ENCODE data around the gene BASP1. TPM values are rescaled to one million over a fixed set of nuclear protein-coding genes. Genes with fewer than 3 reads are reported as not detected.

Gene BASP1
- total and polyA plus RNA-seq, 2 experiments from 2014 or later = 134 to 183 TPM

GRCh38 chr5:17289681-17290539 is 72.5 kb downstream of the BASP1 start:
- H3K27me3 ChIP-seq = no peaks in the 10 kb centered on the region
- H3K36me3 ChIP-seq (replicated peaks; ENCODE audit: insufficient read depth, low read depth) = no peaks in the 10 kb centered on the region
- H3K27ac ChIP-seq = peak overlapping the region; percentile 65
- H2AFZ ChIP-seq = no peak overlapping the region
- WGBS (ENCODE audit: low lambda C conversion rate, missing lambda C conversion rate) = 49% methylated on average over 16 of the region's 16 CpGs
- no peaks in the 10 kb centered on the region for H3K9me3 ChIP-seq (ENCODE audit: low read depth)
- no peaks in the 10 kb centered on the region for H3K4me1 ChIP-seq (ENCODE audit: insufficient read depth)
- DNase-seq (ENCODE audit: low spot score) = peak; percentile 26
- no peaks in the 10 kb centered on the region for H3K79me2 ChIP-seq
- H3K4me3 ChIP-seq = no peak overlapping the region
- H3K4me2 ChIP-seq = peak overlapping the region; percentile 13
- H3K9me2 ChIP-seq (replicated peaks; ENCODE audit: insufficient read depth) = no peaks in the 10 kb centered on the region
- no peaks in the 10 kb centered on the region for H4K20me1 ChIP-seq (ENCODE audit: insufficient read depth, poor library complexity, severe bottlenecking)
- no peak for TF ChIP-seq EZH2phosphoT487 (IDR thresholded peaks at IDR 0.05; ENCODE audit: low read depth, severe bottlenecking, unreplicated experiment)
- no peak for TF ChIP-seq CTCF (IDR thresholded peaks at IDR 0.05; ENCODE audit: poor library complexity)
- no peak for TF ChIP-seq EZH2 (IDR thresholded peaks at IDR 0.05; ENCODE audit: borderline replicate concordance)

GRCh38 chr5:17290540-17290974 is 73.1 kb downstream of the BASP1 start:
- no peak for TF ChIP-seq CTCF (IDR thresholded peaks at IDR 0.05; ENCODE audit: poor library complexity)
- no peak for TF ChIP-seq EZH2phosphoT487 (IDR thresholded peaks at IDR 0.05; ENCODE audit: low read depth, severe bottlenecking, unreplicated experiment)
- no peak for TF ChIP-seq EZH2 (IDR thresholded peaks at IDR 0.05; ENCODE audit: borderline replicate concordance)
- Histone ChIP-seq H4K20me1 (ENCODE audit: insufficient read depth, poor library complexity, severe bottlenecking) (no peaks in the 10 kb centered on the region), H3K9me2 (replicated peaks; ENCODE audit: insufficient read depth) (no peaks in the 10 kb centered on the region), H3K9me3 (ENCODE audit: low read depth) (no peaks in the 10 kb centered on the region), H3K36me3 (replicated peaks; ENCODE audit: insufficient read depth, low read depth) (no peaks in the 10 kb centered on the region), H3K4me2 (peak overlapping the region; percentile 13), H3K4me3 (no peak overlapping the region), H2AFZ (no peak overlapping the region), H3K79me2 (no peaks in the 10 kb centered on the region), H3K27me3 (no peaks in the 10 kb centered on the region), H3K27ac (peak overlapping the region; percentile 65), H3K4me1 (ENCODE audit: insufficient read depth) (no peaks in the 10 kb centered on the region)
- WGBS (ENCODE audit: low lambda C conversion rate, missing lambda C conversion rate) = 82% methylated on average over 9 of the region's 9 CpGs
- no peak for DNase-seq (ENCODE audit: low spot score)

- Histone ChIP-seq H3K9me2 (replicated peaks; ENCODE audit: insufficient read depth) (no peaks in the 10 kb centered on the region), H3K36me3 (replicated peaks; ENCODE audit: insufficient read depth, low read depth) (no peaks in the 10 kb centered on the region), H3K9me3 (ENCODE audit: low read depth) (no peaks in the 10 kb centered on the region), H3K4me2 (no peak overlapping the region), H4K20me1 (ENCODE audit: insufficient read depth, poor library complexity, severe bottlenecking) (no peaks in the 10 kb centered on the region), H3K27me3 (no peaks in the 10 kb centered on the region), H3K79me2 (no peaks in the 10 kb centered on the region), H3K4me1 (ENCODE audit: insufficient read depth) (no peaks in the 10 kb centered on the region), H2AFZ (no peak overlapping the region), H3K4me3 (no peak overlapping the region), H3K27ac (no peak overlapping the region)
- TF ChIP-seq CTCF (IDR thresholded peaks at IDR 0.05; ENCODE audit: poor library complexity) = no peak
- no peak for TF ChIP-seq EZH2phosphoT487 (IDR thresholded peaks at IDR 0.05; ENCODE audit: low read depth, severe bottlenecking, unreplicated experiment)
- TF ChIP-seq EZH2 (IDR thresholded peaks at IDR 0.05; ENCODE audit: borderline replicate concordance) = no peak
- WGBS (ENCODE audit: low lambda C conversion rate, missing lambda C conversion rate) = 94% methylated on average over 12 of the region's 12 CpGs
- DNase-seq (ENCODE audit: low spot score) = no peak
Observed at GRCh38 chr5:17292434-17293015, 75.1 kb downstream of the BASP1 start.

Data from hepatocyte (in vitro differentiated cells).